GM12878 (cell line): Measurements from ENCODE around the gene SELENOV. TPM values are rescaled to one million over a fixed set of nuclear protein-coding genes. Genes with fewer than 3 reads are reported as not detected.
A peak's percentile ranks its signal among the peaks of the same experiment; 100 is the strongest.

Source experiments
- ATAC-seq: fragments of 200-7000 bp; cut with Tn5 transposase; 3 replicates; pipeline ENCODE4 v1.9.1; 2020; ENCODE audit warnings: mild to moderate bottlenecking, moderate library complexity
- BruUV-seq: library from RNA; stranded (reverse); fragments of 400-500 nt; replicated peaks from 2 replicates; lab custom pipeline; 2021; lab: Mats Ljungman, UMichigan
- CTCF ChIA-PET: fragments of 300-600 bp; sonication (Branson Sonifier 250); formaldehyde crosslinking; extraction: SDS; loops from one replicate; lab custom pipeline; 2021; ENCODE audit warnings: inconsistent platforms; lab: Yijun Ruan, JAX
- POLR2A ChIA-PET: fragments of 350-600 bp; formaldehyde crosslinking; extraction: SDS; loops from one replicate; lab custom pipeline; 2021; ENCODE audit warnings: inconsistent platforms; lab: Charles Lee
- RAD21 ChIA-PET: fragments of 300-600 bp; sonication (Branson Sonifier 250); formaldehyde crosslinking; loops from one replicate; lab custom pipeline; 2023; ENCODE audit warnings: antibody characterized with exemption; ENCODE audit not compliant: unreplicated experiment; lab: Charles Lee
- SMC1A ChIA-PET: fragments of 300-600 bp; sonication (Branson Sonifier 250); formaldehyde crosslinking; loops from one replicate; lab custom pipeline; 2023; ENCODE audit not compliant: unreplicated experiment, uncharacterized antibody; lab: Charles Lee
- DNase-seq: peaks from one replicate; pipeline ENCODE4 v3.0.0-alpha.2; 2011; ENCODE audit warnings: low read depth, low spot score
- FAIRE-seq: peaks from 3 replicates; lab custom pipeline; 2011; peaks lifted over from hg19 to GRCh38; lab: Jason Lieb, UNC
- H2AFZ ChIP-seq: 2 replicates; pipeline ENCODE4 v1.6.0; 2011; ENCODE audit warnings: low read depth, low read length, control low read depth; ENCODE audit not compliant: control insufficient read depth
- H3K27ac ChIP-seq: 2 replicates; pipeline ENCODE4 v1.5.1; 2011; ENCODE audit warnings: control low read depth; ENCODE audit not compliant: control insufficient read depth, insufficient read depth
- H3K27me3 ChIP-seq, 2 experiments: replicated peaks in 1 of 2; 2 replicates each; pipeline versions ENCODE4 v1.6.0 to v1.6.1; 2011; ENCODE audit warnings: low read length in 1 of 2; ENCODE audit not compliant: control insufficient read depth in 2 of 2, insufficient read depth in 2 of 2
- H3K36me3 ChIP-seq, 2 experiments: 2 replicates each; pipeline ENCODE4 v1.5.1; 2011; ENCODE audit warnings: low read length in 1 of 2; ENCODE audit not compliant: control insufficient read depth in 2 of 2, insufficient read depth in 2 of 2
- H3K4me1 ChIP-seq: 2 replicates; pipeline ENCODE4 v1.6.1; 2011; ENCODE audit warnings: mild to moderate bottlenecking, low read length, moderate library complexity, mixed read lengths; ENCODE audit not compliant: control insufficient read depth, insufficient read depth
- H3K4me2 ChIP-seq: 2 replicates; pipeline ENCODE4 v1.6.0; 2011; ENCODE audit warnings: control low read depth; ENCODE audit not compliant: control insufficient read depth, insufficient read depth
- H3K4me3 ChIP-seq: fragments of 200-600 bp; sonication (generic); 2 replicates; pipeline ENCODE4 v1.5.1; 2016
- H3K79me2 ChIP-seq: 2 replicates; pipeline ENCODE4 v1.6.0; 2011; ENCODE audit warnings: low read length; ENCODE audit not compliant: control insufficient read depth, insufficient read depth
- H3K9ac ChIP-seq: 2 replicates; pipeline ENCODE4 v1.8.0; 2011; ENCODE audit warnings: low read length, control low read depth, mixed read lengths; ENCODE audit not compliant: control insufficient read depth, insufficient read depth
- H3K9me3 ChIP-seq: replicated peaks from 3 replicates; pipeline ENCODE4 v1.5.1; 2011; ENCODE audit warnings: mild to moderate bottlenecking, low read length; ENCODE audit not compliant: control insufficient read depth, insufficient read depth
- H4K20me1 ChIP-seq: 2 replicates; pipeline ENCODE4 v1.6.0; 2011; ENCODE audit not compliant: control insufficient read depth, insufficient read depth
- ATF7 ChIP-seq: fragments of 450-650 bp; IDR thresholded peaks from 2 replicates; pipeline ENCODE4 v1.6.1; 2016; ENCODE audit warnings: low read depth, mild to moderate bottlenecking
- BMI1 ChIP-seq: fragments of 450-650 bp; IDR thresholded peaks from 2 replicates; pipeline ENCODE4 v1.6.1; 2016; ENCODE audit warnings: mild to moderate bottlenecking, moderate library complexity, borderline replicate concordance
- EZH2 ChIP-seq: IDR thresholded peaks from 2 replicates; pipeline ENCODE4 v1.6.1; 2012; ENCODE audit warnings: low read depth, mild to moderate bottlenecking, control low read depth, inconsistent platforms, low read length, borderline replicate concordance; ENCODE audit not compliant: control insufficient read depth
- IRF5 ChIP-seq: fragments of 450-650 bp; IDR thresholded peaks from 2 replicates; pipeline ENCODE4 v1.6.1; 2017; ENCODE audit warnings: borderline replicate concordance
- MTA2 ChIP-seq: fragments of 450-650 bp; IDR thresholded peaks from 2 replicates; pipeline ENCODE4 v1.6.1; 2016; ENCODE audit warnings: low read depth, mild to moderate bottlenecking, moderate library complexity
- NFXL1 ChIP-seq: fragments of 450-650 bp; IDR thresholded peaks from 2 replicates; pipeline ENCODE4 v1.6.1; 2017; ENCODE audit warnings: antibody characterized with exemption, mild to moderate bottlenecking, borderline replicate concordance
- RCOR1 ChIP-seq: conservative IDR thresholded peaks from 2 replicates; pipeline ENCODE4 v1.6.1; 2012; ENCODE audit warnings: low read depth, low read length, improper control_type of control experiment
- RELB ChIP-seq: fragments of 450-650 bp; IDR thresholded peaks from 2 replicates; pipeline ENCODE4 v1.6.1; 2017; ENCODE audit warnings: low read depth, mild to moderate bottlenecking, moderate library complexity
- SREBF1 ChIP-seq: IDR thresholded peaks from 2 replicates; pipeline ENCODE4 v1.6.1; 2012; ENCODE audit warnings: mild to moderate bottlenecking, low read length
- STAT1 ChIP-seq: fragments of 450-650 bp; conservative IDR thresholded peaks from 2 replicates; pipeline ENCODE4 v1.6.1; 2014; ENCODE audit warnings: antibody characterized with exemption, mild to moderate bottlenecking
- ZZZ3 ChIP-seq: IDR thresholded peaks from 2 replicates; pipeline ENCODE4 v1.6.1; 2011; ENCODE audit warnings: low read depth; ENCODE audit not compliant: control insufficient read depth, insufficient read length
- WGBS: methylation state at CpG from one replicate; pipeline ENCODE4 v1.1.6; 2016; ENCODE audit warnings: low lambda C conversion rate; ENCODE audit not compliant: insufficient replicate concordance, insufficient coverage; ENCODE audit errors: missing lambda C conversion rate; 5-methylcytosine and 5-hydroxymethylcytosine counted together
- in situ Hi-C: fragments of 300-500 bp; cut with MboI; formaldehyde crosslinking; loops from 9 replicates; pipeline ENCODE4 v1.14.3; 2018; ENCODE audit warnings: mixed read lengths
- intact Hi-C: fragments of 100-400 bp; cut with micrococcal nuclease; formaldehyde crosslinking; loops from one replicate; pipeline ENCODE4 v1.14.2; 2022; ENCODE audit not compliant: unreplicated experiment
- polyA plus RNA-seq, 11 experiments: library from polyadenylated mRNA; depleted of rRNA in 4 of 11; unstranded in 6 of 11; stranded (reverse) in 5 of 11; fragments of >200 nt; fragmentation: Nextera tagmentation in 4 of 11; fragmentation: Illumina TruSeq in 1 of 11; extraction: Ambion mirVana in 4 of 11; extraction: Trizol in 1 of 11; gene quantifications; 1 replicate in 1 of 11; 2 replicates in 10 of 11; pipeline versions ENCODE4 v1.2.1 to v1.2.3, GENCODE V29; 2011 to 2016; ENCODE audit warnings: inconsistent platforms in 2 of 11, missing spikeins in 2 of 11, low read depth in 1 of 11
- total RNA-seq, 4 experiments: library from RNA; depleted of rRNA in 3 of 4; stranded (reverse); fragments of >200 nt in 3 of 4; fragmentation: Illumina TruSeq in 1 of 4; extraction: Trizol in 1 of 4; gene quantifications; 2 replicates each; pipeline versions ENCODE4 v1.2.1 to v1.2.3, GENCODE V29; 2013 to 2021

The SELENOV gene
- total and polyA plus RNA-seq, 10 of the 15 experiments (the other 5 are each of a cell fraction or from before 2014, with no cell fraction given) = not detected

DNA sequence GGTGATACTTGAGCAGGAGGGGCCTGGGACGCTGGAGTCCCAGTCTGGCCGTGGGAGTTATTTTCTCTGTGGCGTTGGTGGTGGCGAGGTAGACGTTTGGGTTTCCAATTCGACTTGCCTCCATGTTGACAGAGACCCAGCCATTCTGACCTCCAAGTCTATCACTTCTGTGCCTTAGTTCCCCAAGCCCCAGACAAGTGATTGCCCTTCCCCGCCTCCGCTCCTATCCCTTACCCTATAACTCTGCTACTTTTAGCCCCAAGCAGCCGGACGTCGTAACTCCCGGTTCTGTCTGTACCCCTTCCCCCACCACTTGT is 33.8 kb upstream of the SELENOV start:
- RAD21 ChIA-PET = interaction anchor here (0.6 to 0.9 kb wide), 2 partner anchors 9 to 45 kb away, joined by 3 read pairs; partner anchors contain the start of gene RPS16
- FAIRE-seq (peak; percentile 7), DNase-seq (no peak), ATAC-seq (peak; percentile 14; the same call in 2 of the 3 replicates)
- H3K27me3 ChIP-seq = no peaks in the 10 kb centered on the region
- no TSS peak for BruUV-seq
- POLR2A ChIA-PET = interaction anchor here (0.7 kb wide), 3 partner anchors 36 to 52 kb away, joined by 3 to 5 read pairs (median 4); partner anchors contain the start of genes EID2B, RPS16 and SUPT5H
- peaks cover 6 to 11% of the 10 kb centered on the region in 2 experiments; a peak in 3 of 4 replicates for H3K36me3 ChIP-seq
- no peaks in the 10 kb centered on the region for H3K9me3 ChIP-seq
- CTCF ChIA-PET = no interaction called here
- intact Hi-C loops (no loop called here), in situ Hi-C loops (no loop called here)
- peak overlapping the region; percentile 96 for H3K9ac ChIP-seq
- TF ChIP-seq ZZZ3 (no peak), RELB (no peak), RCOR1 (no peak), STAT1 (0 out of 2 replicates have a peak, but pooled peaks have one; percentile 2)
- peak overlapping the region; percentile 87 for H3K4me3 ChIP-seq
- H3K4me2 ChIP-seq = peak overlapping the region; percentile 93
- no peaks in the 10 kb centered on the region for H4K20me1 ChIP-seq
- peak overlapping the region; percentile 83 for H2AFZ ChIP-seq
- peak overlapping the region; percentile 91 for H3K27ac ChIP-seq
- peaks cover 22% of the 10 kb centered on the region for H3K79me2 ChIP-seq
- H3K4me1 ChIP-seq = peaks cover 6% of the 10 kb centered on the region
- WGBS = 0% methylated on average over 12 of the region's 12 CpGs
- SMC1A ChIA-PET = no interaction called here

DNA sequence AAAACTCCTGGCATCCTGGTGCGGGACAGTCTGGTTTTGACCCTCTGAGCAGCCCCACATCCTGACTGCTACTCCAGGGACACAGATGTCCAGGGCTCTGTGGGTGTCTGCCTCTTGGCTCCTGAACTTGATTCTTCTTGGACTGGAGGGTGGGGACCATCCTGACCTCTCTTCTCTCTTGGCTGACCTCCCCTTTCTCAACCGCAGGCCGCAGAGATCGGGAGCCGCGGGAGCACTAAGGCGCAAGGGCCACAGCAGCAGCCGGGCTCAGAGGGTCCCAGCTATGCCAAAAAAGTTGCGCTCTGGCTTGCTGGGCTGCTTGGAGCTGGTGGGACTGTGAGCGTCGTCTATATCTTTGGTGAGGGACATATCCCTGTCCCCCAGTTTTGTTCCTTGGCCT is 33.3 kb upstream of the SELENOV start:
- Histone ChIP-seq H3K9me3 (no peaks in the 10 kb centered on the region), H3K27ac (peak overlapping the region; percentile 91; the same call in 1 of the 2 replicates), H3K79me2 (peaks cover 22% of the 10 kb centered on the region), H3K4me3 (peak overlapping the region; percentile 87), H4K20me1 (no peaks in the 10 kb centered on the region), H3K27me3 (no peaks in the 10 kb centered on the region), H3K4me1 (peaks cover 6% of the 10 kb centered on the region), H3K4me2 (peak overlapping the region; percentile 93), H2AFZ (no peak overlapping the region), H3K36me3 (peaks cover 5 to 10% of the 10 kb centered on the region in 2 experiments; a peak in 3 of 4 replicates), H3K9ac (peak overlapping the region; percentile 96)
- RAD21 ChIA-PET = no interaction called here
- BruUV-seq = no TSS peak
- CTCF ChIA-PET = interaction anchor here (0.6 to 1.0 kb wide), 2 partner anchors 46 to 51 kb away, joined by 3 read pairs; partner anchors contain the start of gene RPS16
- ATAC-seq (no peak), FAIRE-seq (no peak), DNase-seq (no peak)
- in situ Hi-C loops = no loop called here
- 92% methylated on average over 10 of the region's 11 CpGs for WGBS
- TF ChIP-seq BMI1 (no peak), SREBF1 (no peak), ATF7 (no peak), EZH2 (no peak), MTA2 (no peak), NFXL1 (no peak), IRF5 (no peak)
- intact Hi-C loops = no loop called here
- POLR2A ChIA-PET = no interaction called here
- SMC1A ChIA-PET = no interaction called here
